Adrenal gland (tissue), 5 donors: Measurements from ENCODE around the gene DAB2.

Source experiments
- POLR2A ChIP-seq, 2 donors: fragments of 450-650 bp; IDR thresholded peaks; one replicate each; pipeline ENCODE4 v1.6.1; 2017; ENCODE audit warnings: antibody characterized with exemption in 2 of 2, mild to moderate bottlenecking in 2 of 2, moderate library complexity in 1 of 2
- TF ChIP-seq, protein P1 (sequence below), 6 experiments: fragments of 450-650 bp in 4 of 6; fragments of 200-600 bp in 2 of 6; sonication (generic) in 1 of 6; IDR thresholded peaks; 1 replicate in 5 of 6; 2 replicates in 1 of 6; pipeline versions ENCODE4 v1.5.1 to v1.8.0; 2016 to 2021; ENCODE audit warnings: antibody characterized with exemption in 6 of 6, mild to moderate bottlenecking in 2 of 6, moderate library complexity in 1 of 6
- donor health status: DM: no; HTN: no; CAD: no.

DNA sequence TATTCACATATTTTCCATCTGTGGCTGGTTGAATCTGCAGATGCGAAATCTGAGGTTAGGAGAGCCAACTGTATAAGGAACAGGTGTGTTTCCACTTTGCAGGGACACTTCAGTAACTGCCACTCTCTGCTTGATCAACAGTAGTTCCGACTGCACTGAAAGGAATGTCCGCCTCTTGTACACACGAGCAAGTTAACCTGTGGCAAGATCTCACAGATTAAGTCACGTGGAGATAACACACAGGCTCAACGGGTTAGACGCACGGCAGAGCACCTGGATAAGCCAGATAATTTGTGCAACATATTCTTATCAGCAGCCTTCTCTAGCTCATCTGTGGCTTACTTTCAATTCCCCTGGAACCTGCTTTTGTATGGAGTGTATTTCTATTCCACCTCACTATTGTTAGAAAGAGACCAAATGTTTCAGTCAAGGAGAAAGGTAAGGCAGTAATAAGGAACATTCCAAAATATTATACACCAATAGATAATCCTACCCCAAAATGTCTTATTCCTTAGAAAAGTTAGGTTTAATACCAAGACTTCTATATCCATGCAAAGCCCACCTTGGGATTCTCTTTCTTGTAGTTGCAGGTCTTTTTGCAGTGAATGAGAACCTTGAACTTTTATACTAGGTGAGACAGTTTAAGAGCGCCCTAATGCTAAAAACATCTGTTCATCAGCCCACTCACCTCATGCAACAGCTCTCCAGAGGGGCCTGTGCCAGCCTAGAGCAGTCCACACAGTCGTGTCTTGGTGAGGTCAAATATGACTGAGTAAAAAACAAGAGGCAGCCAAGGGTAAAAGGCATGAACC is 54.0 kb downstream of the DAB2 start:
- TF ChIP-seq POLR2A (IDR thresholded peaks at IDR 0.05) = no peak
- TF ChIP-seq, protein P1, sequence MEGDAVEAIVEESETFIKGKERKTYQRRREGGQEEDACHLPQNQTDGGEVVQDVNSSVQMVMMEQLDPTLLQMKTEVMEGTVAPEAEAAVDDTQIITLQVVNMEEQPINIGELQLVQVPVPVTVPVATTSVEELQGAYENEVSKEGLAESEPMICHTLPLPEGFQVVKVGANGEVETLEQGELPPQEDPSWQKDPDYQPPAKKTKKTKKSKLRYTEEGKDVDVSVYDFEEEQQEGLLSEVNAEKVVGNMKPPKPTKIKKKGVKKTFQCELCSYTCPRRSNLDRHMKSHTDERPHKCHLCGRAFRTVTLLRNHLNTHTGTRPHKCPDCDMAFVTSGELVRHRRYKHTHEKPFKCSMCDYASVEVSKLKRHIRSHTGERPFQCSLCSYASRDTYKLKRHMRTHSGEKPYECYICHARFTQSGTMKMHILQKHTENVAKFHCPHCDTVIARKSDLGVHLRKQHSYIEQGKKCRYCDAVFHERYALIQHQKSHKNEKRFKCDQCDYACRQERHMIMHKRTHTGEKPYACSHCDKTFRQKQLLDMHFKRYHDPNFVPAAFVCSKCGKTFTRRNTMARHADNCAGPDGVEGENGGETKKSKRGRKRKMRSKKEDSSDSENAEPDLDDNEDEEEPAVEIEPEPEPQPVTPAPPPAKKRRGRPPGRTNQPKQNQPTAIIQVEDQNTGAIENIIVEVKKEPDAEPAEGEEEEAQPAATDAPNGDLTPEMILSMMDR (IDR thresholded peaks at IDR 0.05) = no peak
